ENCODE measurements around the gene IFT20. TPM values are rescaled to one million over a fixed set of nuclear protein-coding genes. Genes with fewer than 3 reads are reported as not detected.

Gene IFT20
- polyA plus RNA-seq, 1 donor (not counting 4 experiments of a cell fraction or from before 2014, with no cell fraction given), result 28.7 TPM

- Histone ChIP-seq H3K9ac (ENCODE audit: control insufficient read depth, extremely low read depth, insufficient read depth, low read length) (peak overlapping the region; percentile 22), H3K9me1 (ENCODE audit: control insufficient read depth, extremely low read depth, insufficient read depth, low read length) (no peaks in the 10 kb centered on the region), H3K79me2 (ENCODE audit: control insufficient read depth, insufficient read depth, low read length) (no peaks in the 10 kb centered on the region), H3K4me2 (ENCODE audit: control insufficient read depth, extremely low read depth, insufficient read depth, low read depth, low read length) (peak overlapping the region; percentile 87), H4K20me1 (ENCODE audit: control insufficient read depth, extremely low read depth, insufficient read depth, low read length) (no peaks in the 10 kb centered on the region), H3K27ac (ENCODE audit: control insufficient read depth, insufficient read depth, low read length) (no peak overlapping the region), H3K9me3 (ENCODE audit: control insufficient read depth, low read depth, low read length) (no peaks in the 10 kb centered on the region), H3K36me3 (ENCODE audit: control insufficient read depth in 2 of 2, extremely low read depth in 1 of 2, insufficient read depth in 2 of 2, low read length in 2 of 2) (no peaks in the 10 kb centered on the region), H3K27me3 (ENCODE audit: control insufficient read depth, extremely low read depth, insufficient read depth, low read length) (peaks cover 36% of the 10 kb centered on the region), H3K4me3 (ENCODE audit: control insufficient read depth in 2 of 3, extremely low read depth in 1 of 3, insufficient read depth in 2 of 3, low read depth in 1 of 3, low read length in 3 of 3) (peak overlapping the region; percentile 32 to 69 (median 63)), H3K4me1 (ENCODE audit: control insufficient read depth, extremely low read depth, insufficient read depth, low read length) (peaks cover 23% of the 10 kb centered on the region), H2AFZ (ENCODE audit: control insufficient read depth, low read length) (peak overlapping the region; percentile 90)
- no peak for FAIRE-seq
- no peak for DNase-seq (ENCODE audit: low read depth, low spot score)
- dilution Hi-C loops (cut with MboI; ENCODE audit: extremely low pct_ligation_motif_present, low sequenced_read_pairs), result no loop called here
- TF ChIP-seq EZH2 (IDR thresholded peaks at IDR 0.05; ENCODE audit: low read length), result peak; percentile 81
- no peak for TF ChIP-seq CTCF (optimal IDR thresholded peaks at IDR 0.05 in 1 of 3, IDR thresholded peaks at IDR 0.05 in 1 of 3, conservative IDR thresholded peaks at IDR 0.05 in 1 of 3; ENCODE audit: extremely low read depth in 1 of 3, insufficient read depth in 2 of 3, low read length in 3 of 3)
Measured at GRCh38 chr17:28384281-28385036, 49.2 kb upstream of the IFT20 start.

GRCh38 chr17:28381141-28381825, 46.0 kb upstream of the IFT20 start:
- Histone ChIP-seq H3K36me3 (ENCODE audit: control insufficient read depth in 2 of 2, extremely low read depth in 1 of 2, insufficient read depth in 2 of 2, low read length in 2 of 2) (no peaks in the 10 kb centered on the region), H3K9ac (ENCODE audit: control insufficient read depth, extremely low read depth, insufficient read depth, low read length) (no peak overlapping the region), H2AFZ (ENCODE audit: control insufficient read depth, low read length) (peak overlapping the region; percentile 59), H3K4me1 (ENCODE audit: control insufficient read depth, extremely low read depth, insufficient read depth, low read length) (peaks cover 23% of the 10 kb centered on the region), H3K9me1 (ENCODE audit: control insufficient read depth, extremely low read depth, insufficient read depth, low read length) (no peaks in the 10 kb centered on the region), H3K27me3 (ENCODE audit: control insufficient read depth, extremely low read depth, insufficient read depth, low read length) (peaks cover 36% of the 10 kb centered on the region), H4K20me1 (ENCODE audit: control insufficient read depth, extremely low read depth, insufficient read depth, low read length) (no peaks in the 10 kb centered on the region), H3K4me2 (ENCODE audit: control insufficient read depth, extremely low read depth, insufficient read depth, low read depth, low read length) (peak overlapping the region; percentile 48), H3K4me3 (ENCODE audit: control insufficient read depth in 2 of 3, extremely low read depth in 1 of 3, insufficient read depth in 2 of 3, low read depth in 1 of 3, low read length in 3 of 3) (peak overlapping the region in 1 of 3 experiments; percentile 11), H3K79me2 (ENCODE audit: control insufficient read depth, insufficient read depth, low read length) (no peaks in the 10 kb centered on the region), H3K27ac (ENCODE audit: control insufficient read depth, insufficient read depth, low read length) (no peak overlapping the region), H3K9me3 (ENCODE audit: control insufficient read depth, low read depth, low read length) (no peaks in the 10 kb centered on the region)
- no peak for DNase-seq (ENCODE audit: low read depth, low spot score)
- TF ChIP-seq EZH2 (IDR thresholded peaks at IDR 0.05; ENCODE audit: low read length), result peak; percentile 42
- TF ChIP-seq CTCF (optimal IDR thresholded peaks at IDR 0.05 in 1 of 3, IDR thresholded peaks at IDR 0.05 in 1 of 3, conservative IDR thresholded peaks at IDR 0.05 in 1 of 3; ENCODE audit: extremely low read depth in 1 of 3, insufficient read depth in 2 of 3, low read length in 3 of 3), result peak; percentile 42 to 76 (median 76)
- FAIRE-seq, result no peak
- dilution Hi-C loops (cut with MboI; ENCODE audit: extremely low pct_ligation_motif_present, low sequenced_read_pairs), result no loop called here

All from keratinocyte (primary cell).